Thyroid gland (tissue), 4 donors: ENCODE measurements around the gene CLMN.

Experiments used
- CTCF ChIP-seq, 6 experiments: fragments of 200-600 bp in 3 of 6; fragments of 450-650 bp in 3 of 6; sonication (generic) in 3 of 6; IDR thresholded peaks; one replicate each; pipeline ENCODE4 v1.5.1; 2016 to 2019; ENCODE audit warnings: antibody characterized with exemption in 6 of 6, mild to moderate bottlenecking in 2 of 6, inconsistent platforms in 1 of 6, moderate library complexity in 1 of 6
- POLR2A ChIP-seq, 2 donors: fragments of 450-650 bp; IDR thresholded peaks; one replicate each; pipeline ENCODE4 v1.6.1; 2017; ENCODE audit warnings: antibody characterized with exemption in 2 of 2, mild to moderate bottlenecking in 2 of 2, moderate library complexity in 1 of 2

- TF ChIP-seq CTCF (IDR thresholded peaks at IDR 0.05): no peak
- TF ChIP-seq POLR2A (IDR thresholded peaks at IDR 0.05): no peak
Measured at GRCh38 chr14:95269493-95269892, 50.2 kb downstream of the CLMN start.
